Raji (cell line): ENCODE data around the gene CFHR3.
"Not testable (repeated sequence)": the region's sequence is repeated elsewhere in the genome, so short reads cannot be mapped to it uniquely, and the experiment has no call there.

Experiments
- POLR2A ChIP-seq: IDR thresholded peaks from 2 replicates; pipeline ENCODE4 v1.6.1; 2011; ENCODE audit warnings: low read depth, low read length, control low read depth; ENCODE audit not compliant: insufficient read depth

Gene CFHR3

GRCh38 chr1:196774603-196775002 lies at the start of gene CFHR3:
Gene CFHR3 (plus strand): TSS chr1:196774840. CDS start chr1:196774887, 47 bp downstream.
- TF ChIP-seq POLR2A, result no peak

GRCh38 chr1:196732526-196732925 lies 42.1 kb upstream of the CFHR3 start:
- TF ChIP-seq POLR2A, result no peak

GRCh38 chr1:196733091-196733970 lies 41.3 kb upstream of the CFHR3 start:
- TF ChIP-seq POLR2A, result no peak

- TF ChIP-seq POLR2A, result no peak
These were observed 40.6 kb upstream of the CFHR3 start for GRCh38 chr1:196734006-196734405.

GRCh38 chr1:196734460-196734859 lies 40.2 kb upstream of the CFHR3 start:
- TF ChIP-seq POLR2A, result no peak

- TF ChIP-seq POLR2A, result no peak
These were observed 35.9 kb upstream of the CFHR3 start for GRCh38 chr1:196738730-196739129.

GRCh38 chr1:196773713-196774112 lies 927 bp upstream of the CFHR3 start:
- TF ChIP-seq POLR2A, result no peak

GRCh38 chr1:196774175-196774574 lies 465 bp upstream of the CFHR3 start:
- no peak for TF ChIP-seq POLR2A

GRCh38 chr1:196777603-196778002 lies 3.0 kb downstream of the CFHR3 start:
- TF ChIP-seq POLR2A, result no peak

- no peak for TF ChIP-seq POLR2A
These were observed 4.5 kb downstream of the CFHR3 start for GRCh38 chr1:196779093-196779492.

GRCh38 chr1:196797891-196798290 lies 23.3 kb downstream of the CFHR3 start:
- TF ChIP-seq POLR2A, result no peak

GRCh38 chr1:196808529-196809235 lies 34.0 kb downstream of the CFHR3 start:
- no peak for TF ChIP-seq POLR2A

GRCh38 chr1:196819531-196819930 lies 44.9 kb downstream of the CFHR3 start, which contains the start of gene CFHR1:
Gene CFHR1 (plus strand): TSS chr1:196819731. CDS start chr1:196819845, 114 bp downstream.
- TF ChIP-seq POLR2A, result not testable (repeated sequence)
